K562 (cell line): Measurements from ENCODE around the gene SETX. TPM values are rescaled to one million over a fixed set of nuclear protein-coding genes. Genes with fewer than 3 reads are reported as not detected.

Source experiments
- ATAC-seq: fragments of 200-7000 bp; cut with Tn5 transposase; 3 replicates; pipeline ENCODE4 v1.9.1; 2020; ENCODE audit warnings: moderate library complexity
- BruUV-seq: library from RNA; stranded (reverse); fragments of 400-500 nt; replicated peaks from 2 replicates; lab custom pipeline; 2021; lab: Mats Ljungman, UMichigan
- CTCF ChIA-PET: fragments of 300-600 bp; formaldehyde crosslinking; extraction: SDS; loops from one replicate; lab custom pipeline; 2021; ENCODE audit warnings: low intra/inter-chr PET ratio; lab: Yijun Ruan, JAX
- POLR2A ChIA-PET: fragments of 300-600, 350-650 bp; sonication (Branson Sonifier 250); formaldehyde crosslinking; extraction: SDS; loops from one replicate; lab custom pipeline; 2021; ENCODE audit warnings: antibody characterized with exemption, inconsistent platforms; lab: Yijun Ruan, JAX
- DNase-seq, 4 experiments: peaks; one replicate each; pipeline versions ENCODE4 v3.0.0 to v3.0.0-alpha.2; 2011 to 2018; ENCODE audit warnings: low spot score in 3 of 4, mixed read lengths in 3 of 4; ENCODE audit errors: extremely low read depth in 1 of 4
- FAIRE-seq: peaks from 2 replicates; lab custom pipeline; 2011; peaks lifted over from hg19 to GRCh38; lab: Jason Lieb, UNC
- H2AFZ ChIP-seq: 2 replicates; pipeline ENCODE4 v1.6.0; 2011; ENCODE audit warnings: low read depth, low read length, control low read depth, inconsistent platforms
- H3K27ac ChIP-seq: fragments of 200-600 bp; 3 replicates; pipeline ENCODE4 v1.8.0; 2011; ENCODE audit warnings: low read depth, mild to moderate bottlenecking, control low read depth, inconsistent platforms, low read length, moderate library complexity, mixed read lengths; ENCODE audit errors: extremely low read depth
- H3K27me3 ChIP-seq, 2 experiments: fragments of 300-600 bp in 1 of 2; 2 replicates in 1 of 2; 3 replicates in 1 of 2; pipeline versions ENCODE4 v1.6.0 to v1.8.0; 2011; ENCODE audit warnings: inconsistent platforms in 2 of 2, low read length in 2 of 2, mild to moderate bottlenecking in 1 of 2, mixed read lengths in 1 of 2, moderate library complexity in 1 of 2; ENCODE audit not compliant: control insufficient read depth in 2 of 2, insufficient read depth in 2 of 2
- H3K36me3 ChIP-seq: fragments of 300-600 bp; 3 replicates; pipeline ENCODE4 v1.8.0; 2011; ENCODE audit warnings: mild to moderate bottlenecking, low read length, inconsistent platforms; ENCODE audit not compliant: control insufficient read depth, insufficient read depth
- H3K4me1 ChIP-seq, 2 experiments: fragments of 200-600 bp in 1 of 2; replicated peaks in 1 of 2; 2 replicates in 1 of 2; 3 replicates in 1 of 2; pipeline versions ENCODE4 v1.5.1 to v1.8.0; 2011; ENCODE audit warnings: inconsistent platforms in 2 of 2, low read length in 2 of 2, mild to moderate bottlenecking in 1 of 2, mixed read lengths in 1 of 2, moderate library complexity in 1 of 2; ENCODE audit not compliant: control insufficient read depth in 2 of 2, insufficient read depth in 2 of 2
- H3K4me2 ChIP-seq: 2 replicates; pipeline ENCODE4 v1.6.1; 2011; ENCODE audit warnings: low read length, control low read depth, inconsistent platforms, mixed read lengths; ENCODE audit not compliant: insufficient read depth
- H3K4me3 ChIP-seq: fragments of 200-600 bp; sonication (generic), shearing (Covaris generic); 2 replicates; pipeline ENCODE4 v1.5.1; 2016; ENCODE audit warnings: control low read depth, inconsistent platforms
- H3K79me2 ChIP-seq: fragments of 200-600 bp; 3 replicates; pipeline ENCODE4 v1.8.0; 2011; ENCODE audit warnings: low read length, inconsistent platforms; ENCODE audit not compliant: control insufficient read depth, insufficient read depth
- H3K9ac ChIP-seq, 2 experiments: 2 replicates each; pipeline versions ENCODE4 v1.6.0 to v1.6.1; 2011; ENCODE audit warnings: low read depth in 2 of 2, low read length in 2 of 2, control low read depth in 1 of 2, inconsistent platforms in 1 of 2, mild to moderate bottlenecking in 1 of 2, mixed read lengths in 1 of 2; ENCODE audit not compliant: insufficient read depth in 1 of 2
- H3K9me1 ChIP-seq: one replicate; pipeline ENCODE4 v1.6.0; 2011; ENCODE audit warnings: inconsistent platforms, mild to moderate bottlenecking, low read length, moderate library complexity; ENCODE audit not compliant: control insufficient read depth, insufficient read depth
- H3K9me3 ChIP-seq: replicated peaks from 2 replicates; pipeline ENCODE4 v1.5.1; 2011; ENCODE audit warnings: low read depth, low read length, inconsistent platforms; ENCODE audit not compliant: control insufficient read depth, insufficient read depth
- H4K20me1 ChIP-seq: replicated peaks from 2 replicates; pipeline ENCODE4 v1.6.1; 2011; ENCODE audit warnings: low read length, inconsistent platforms, mixed read lengths; ENCODE audit not compliant: control insufficient read depth, insufficient read depth
- BHLHE40 ChIP-seq: IDR thresholded peaks from 2 replicates; pipeline ENCODE4 v1.6.1; 2011; ENCODE audit warnings: low read length, improper control_type of control experiment
- E2F6 ChIP-seq, 2 experiments: IDR thresholded peaks; 2 replicates each; pipeline ENCODE4 v1.6.1; 2011; ENCODE audit warnings: borderline replicate concordance in 1 of 2, control low read depth in 1 of 2, low read depth in 1 of 2, low read length in 1 of 2, mild to moderate bottlenecking in 1 of 2, mixed read lengths in 1 of 2, moderate library complexity in 1 of 2; ENCODE audit not compliant: insufficient read depth in 1 of 2, insufficient read length in 1 of 2, poor library complexity in 1 of 2, severe bottlenecking in 1 of 2; ENCODE audit errors: extremely low read depth in 1 of 2
- MNT ChIP-seq, 2 experiments: fragments of 450-650 bp; conservative IDR thresholded peaks; 2 replicates each; pipeline ENCODE4 v1.6.1; 2017; ENCODE audit warnings: mild to moderate bottlenecking in 2 of 2, moderate library complexity in 2 of 2
- NCOA6 ChIP-seq: fragments of 450-650 bp; IDR thresholded peaks from 2 replicates; pipeline ENCODE4 v1.6.1; 2017; ENCODE audit warnings: mild to moderate bottlenecking
- SNIP1 ChIP-seq: fragments of 450-650 bp; IDR thresholded peaks from 2 replicates; pipeline ENCODE4 v1.7.1; 2017; ENCODE audit warnings: low read depth, mild to moderate bottlenecking
- SPI1 ChIP-seq: IDR thresholded peaks from 2 replicates; pipeline ENCODE4 v1.6.1; 2011; ENCODE audit warnings: low read depth, low read length, control low read depth, borderline replicate concordance
- STAT5A ChIP-seq: IDR thresholded peaks from 2 replicates; pipeline ENCODE4 v1.6.1; 2012; ENCODE audit warnings: low read length, inconsistent platforms, borderline replicate concordance
- ZNF174 ChIP-seq: fragments of 250-450 bp; sonication (Bioruptor Pico); IDR thresholded peaks from 2 replicates; pipeline ENCODE4 v1.4.0; 2020; ENCODE audit warnings: mild to moderate bottlenecking
- WGBS: fragments of 100-300 bp; shearing (Covaris generic); methylation state at CpG from one replicate; pipeline ENCODE4 v1.1.6; 2016; ENCODE audit warnings: low coverage, mixed read lengths; ENCODE audit not compliant: insufficient coverage; ENCODE audit errors: missing lambda C conversion rate; 5-methylcytosine and 5-hydroxymethylcytosine counted together
- in situ Hi-C: fragments of 300-500 bp; cut with MboI; formaldehyde crosslinking; loops from 4 replicates; pipeline ENCODE4 v1.15.0; 2018; ENCODE audit warnings: inconsistent platforms, mixed read lengths
- intact Hi-C: fragments of 100-400 bp; cut with micrococcal nuclease; formaldehyde crosslinking; loops from 2 replicates; pipeline ENCODE4 v1.14.2; 2022
- polyA plus RNA-seq, 8 experiments: library from polyadenylated mRNA; depleted of rRNA in 4 of 8; stranded (reverse) in 5 of 8; unstranded in 3 of 8; fragments of >200 nt; fragmentation: Nextera tagmentation in 2 of 8; fragmentation: Illumina TruSeq in 1 of 8; extraction: Ambion mirVana in 2 of 8; extraction: Trizol in 1 of 8; gene quantifications; 2 replicates each; pipeline versions ENCODE4 v1.2.1 to v1.2.3, GENCODE V29; 2011 to 2014; ENCODE audit warnings: inconsistent platforms in 1 of 8, missing spikeins in 1 of 8
- total RNA-seq, 7 experiments: library from RNA; depleted of rRNA in 6 of 7; stranded (reverse); fragments of >200 nt in 6 of 7; fragmentation: Illumina TruSeq in 2 of 7; extraction: Trizol in 2 of 7; gene quantifications; 2 replicates each; pipeline versions ENCODE4 v1.2.1 to v1.2.3, GENCODE V29; 2011 to 2021; ENCODE audit warnings: low replicate concordance in 1 of 7

SETX gene
- total and polyA plus RNA-seq, 9 of the 15 experiments (the other 6 are each of a cell fraction or from before 2014, with no cell fraction given): 8.7 to 45.7 (median 28.7) TPM

- Histone ChIP-seq H3K4me3 (peak overlapping the region; percentile 52), H4K20me1 (peaks cover 7% of the 10 kb centered on the region), H3K27me3 (peaks cover 26 to 80% of the 10 kb centered on the region in 2 experiments), H3K36me3 (no peaks in the 10 kb centered on the region), H3K4me1 (peaks cover 0 to 50% of the 10 kb centered on the region in 2 experiments; a peak in 4 of 5 replicates), H3K27ac (no peak overlapping the region), H2AFZ (peak overlapping the region; percentile 97), H3K9me1 (no peaks in the 10 kb centered on the region), H3K9me3 (no peaks in the 10 kb centered on the region), H3K4me2 (peak overlapping the region; percentile 81), H3K79me2 (no peaks in the 10 kb centered on the region), H3K9ac (peak overlapping the region in 1 of 2 experiments; percentile 91; a peak in 2 of 4 replicates)
- in situ Hi-C loops: no loop called here
- DNase-seq (no peak), FAIRE-seq (no peak), ATAC-seq (no peak)
- no TSS peak for BruUV-seq
- WGBS: 1% methylated on average over 16 of the region's 33 CpGs
- POLR2A ChIA-PET: interaction anchor here (0.6 to 1.3 kb wide), 3 partner anchors 14 to 323 kb away, joined by 3 read pairs; no protein-coding TSS in a partner anchor
- 0 out of 2 replicates have a peak, but pooled peaks have one; percentile 27 for TF ChIP-seq NCOA6
- TF ChIP-seq E2F6 (IDR thresholded peaks at IDR 0.05; ENCODE audit: borderline replicate concordance in 1 of 2, extremely low read depth in 1 of 2, insufficient read depth in 1 of 2, insufficient read length in 1 of 2, low read depth in 1 of 2, low read length in 1 of 2, poor library complexity in 1 of 2, severe bottlenecking in 1 of 2): peak in 1 of 2 experiments; percentile 4
- TF ChIP-seq BHLHE40: peak; percentile 51
- TF ChIP-seq SNIP1: no peak
- no peak for TF ChIP-seq STAT5A
- TF ChIP-seq ZNF174: no peak
- TF ChIP-seq MNT (conservative IDR thresholded peaks at IDR 0.05): peak in 1 of 2 experiments; percentile 38; a peak in 1 of 4 replicates
- no peak for TF ChIP-seq SPI1
- CTCF ChIA-PET: no interaction called here
- intact Hi-C loops: no loop called here
These were observed 113.3 kb downstream of the SETX start for GRCh38 chr9:132241483-132241839.
